Sigmoid colon (tissue), 4 donors: ENCODE measurements around the gene PTH2R.

Source experiments
- CTCF ChIP-seq, 4 experiments: fragments of 450-650 bp in 3 of 4; fragments of 200-600 bp in 1 of 4; IDR thresholded peaks; one replicate each; pipeline ENCODE4 v1.5.1; 2016 to 2019; ENCODE audit warnings: antibody characterized with exemption in 4 of 4, mild to moderate bottlenecking in 3 of 4, moderate library complexity in 2 of 4
- EP300 ChIP-seq, 4 donors: sonication (generic); formaldehyde crosslinking; IDR thresholded peaks; one replicate each; pipeline ENCODE4 v1.6.1; 2017; ENCODE audit warnings: antibody characterized with exemption in 4 of 4

GRCh38 chr2:208511016-208511415 lies 104.4 kb downstream of the PTH2R start:
- TF ChIP-seq CTCF (IDR thresholded peaks at IDR 0.05) (no peak), EP300 (IDR thresholded peaks at IDR 0.05) (no peak)
